GM18858 (cell line): ENCODE data around the gene PDGFRB.
"Not testable (repeated sequence)": the region's sequence is repeated elsewhere in the genome, so short reads cannot be mapped to it uniquely, and the experiment has no call there.

Experiments used
- ATAC-seq: cut with Tn5 transposase; IDR thresholded peaks from one replicate; pipeline ENCODE4 v1.9.1; 2021; ENCODE audit not compliant: unreplicated experiment

PDGFRB gene

GRCh38 chr5:150085950-150086715, 69.5 kb downstream of the PDGFRB start, which contains the start of gene CSF1R:
TSS of gene CSF1R (minus strand) at chr5:150086554. CDS start at chr5:150086427, 127 bp downstream.
- no peak for ATAC-seq

GRCh38 chr5:150085191-150085912, 70.3 kb downstream of the PDGFRB start:
- no peak for ATAC-seq

- ATAC-seq = not testable (repeated sequence)
Measured at GRCh38 chr5:150084754-150085153, 70.9 kb downstream of the PDGFRB start.

DNA sequence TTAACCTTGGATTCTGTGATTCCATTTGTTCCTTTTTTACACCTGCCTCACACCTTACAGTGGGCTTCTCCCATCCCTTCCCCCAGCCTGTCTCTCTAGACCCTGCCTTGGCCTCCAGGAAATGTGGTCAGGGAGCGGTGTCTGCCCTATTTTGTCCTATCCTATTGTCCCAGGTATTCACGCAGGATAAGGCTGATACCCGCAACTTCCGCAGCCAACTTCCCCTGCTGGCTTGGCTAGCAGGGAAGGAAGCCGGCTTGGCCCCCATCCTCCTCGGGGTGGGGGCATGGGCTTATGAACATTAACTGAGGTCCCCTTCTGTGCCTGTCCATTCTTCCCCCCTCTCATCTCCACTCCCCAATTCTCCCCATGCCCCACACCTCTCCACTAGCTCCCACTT, 72.8 kb downstream of the PDGFRB start:
- ATAC-seq = no peak

DNA sequence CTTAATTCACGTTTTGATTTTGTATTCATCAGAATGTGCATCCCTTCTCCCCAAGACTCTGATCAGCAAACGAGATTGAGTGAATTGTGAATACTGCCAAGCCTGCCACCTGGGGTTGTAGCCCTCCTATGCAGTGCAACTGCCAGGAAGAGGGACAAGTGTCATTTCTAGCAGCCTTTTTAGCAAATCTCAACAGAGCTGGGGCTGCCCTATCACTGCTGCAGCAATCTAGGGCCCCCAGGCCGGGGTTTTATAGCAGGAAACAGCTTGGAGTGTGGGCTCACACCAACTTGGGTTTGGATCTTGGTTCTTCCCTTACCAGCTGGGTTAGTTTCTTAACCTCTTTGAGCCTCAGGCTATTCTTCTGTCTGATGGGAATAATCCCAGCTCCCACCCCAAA, 73.3 kb downstream of the PDGFRB start:
- ATAC-seq = no peak

GRCh38 chr5:150081541-150082283, 73.9 kb downstream of the PDGFRB start:
- peak; percentile 84 for ATAC-seq

GRCh38 chr5:150080696-150081435, 74.8 kb downstream of the PDGFRB start:
- ATAC-seq = no peak

DNA sequence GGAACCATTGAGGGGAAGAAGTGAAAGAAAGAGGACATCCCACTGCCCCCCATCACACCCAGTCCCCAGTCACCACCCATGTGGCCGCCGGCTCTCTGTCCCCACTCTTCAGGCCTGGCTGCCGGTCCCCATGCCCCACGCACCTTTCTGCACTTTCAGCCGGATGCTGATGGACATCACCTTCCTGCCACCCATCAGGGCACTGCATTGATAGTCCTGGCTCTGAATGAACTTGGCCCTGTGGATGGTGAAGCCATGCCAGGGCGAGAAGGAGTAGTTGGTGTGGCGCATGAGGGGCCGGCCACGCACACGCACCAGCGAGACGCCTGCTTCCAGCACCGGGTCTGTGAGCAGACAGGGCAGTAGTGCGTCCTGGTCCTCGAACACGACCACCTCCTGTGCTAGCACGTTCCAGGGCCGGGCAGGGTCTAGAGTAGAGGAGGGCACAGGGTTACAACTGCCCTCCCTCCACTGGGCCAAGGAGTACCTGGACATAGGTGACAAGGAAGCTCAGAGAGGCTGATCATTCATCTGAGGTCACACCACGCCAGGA, 75.7 kb downstream of the PDGFRB start:
- no peak for ATAC-seq

DNA sequence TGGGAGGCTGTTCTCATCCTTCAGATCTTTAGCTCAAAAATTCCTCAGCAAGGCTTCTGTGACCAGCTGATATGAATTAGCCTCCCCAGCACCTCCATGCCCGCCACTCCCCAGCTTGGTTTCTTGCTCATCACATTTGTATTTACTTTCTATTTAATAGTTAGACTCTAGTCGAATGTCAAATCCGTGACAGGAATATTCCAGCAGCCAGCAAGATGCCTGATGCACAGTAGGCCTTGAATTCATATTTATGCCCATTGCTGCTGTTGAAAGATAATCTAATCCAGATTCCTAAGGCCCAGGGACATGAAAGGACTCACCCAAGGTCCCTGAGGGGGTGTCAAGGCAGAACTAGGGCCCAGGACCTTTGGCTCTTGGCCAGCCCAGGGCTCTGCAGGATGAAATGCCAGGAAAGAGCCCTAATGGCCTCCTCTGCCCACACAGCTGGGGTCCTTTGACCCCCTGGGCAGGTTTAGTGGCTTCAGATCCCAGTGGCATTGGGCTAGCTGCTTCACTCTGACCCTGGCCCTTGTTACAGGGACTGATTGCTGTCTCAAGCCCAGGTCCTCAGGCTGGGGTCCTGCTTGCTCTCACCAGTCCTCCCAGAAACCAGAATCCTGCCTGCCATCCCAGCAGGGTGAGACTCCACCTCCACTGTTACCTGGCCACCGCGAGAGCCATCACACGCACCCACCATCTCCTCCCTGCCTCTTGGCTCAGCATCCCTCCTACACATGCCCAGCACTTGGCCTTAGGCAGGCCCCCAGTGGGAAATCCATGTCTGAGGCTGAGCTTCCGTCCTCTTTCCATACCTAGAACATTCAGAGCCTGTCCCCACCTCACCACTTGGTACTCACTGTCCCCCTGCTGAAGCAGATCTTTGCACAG, 76.6 kb downstream of the PDGFRB start:
- no peak for ATAC-seq

DNA sequence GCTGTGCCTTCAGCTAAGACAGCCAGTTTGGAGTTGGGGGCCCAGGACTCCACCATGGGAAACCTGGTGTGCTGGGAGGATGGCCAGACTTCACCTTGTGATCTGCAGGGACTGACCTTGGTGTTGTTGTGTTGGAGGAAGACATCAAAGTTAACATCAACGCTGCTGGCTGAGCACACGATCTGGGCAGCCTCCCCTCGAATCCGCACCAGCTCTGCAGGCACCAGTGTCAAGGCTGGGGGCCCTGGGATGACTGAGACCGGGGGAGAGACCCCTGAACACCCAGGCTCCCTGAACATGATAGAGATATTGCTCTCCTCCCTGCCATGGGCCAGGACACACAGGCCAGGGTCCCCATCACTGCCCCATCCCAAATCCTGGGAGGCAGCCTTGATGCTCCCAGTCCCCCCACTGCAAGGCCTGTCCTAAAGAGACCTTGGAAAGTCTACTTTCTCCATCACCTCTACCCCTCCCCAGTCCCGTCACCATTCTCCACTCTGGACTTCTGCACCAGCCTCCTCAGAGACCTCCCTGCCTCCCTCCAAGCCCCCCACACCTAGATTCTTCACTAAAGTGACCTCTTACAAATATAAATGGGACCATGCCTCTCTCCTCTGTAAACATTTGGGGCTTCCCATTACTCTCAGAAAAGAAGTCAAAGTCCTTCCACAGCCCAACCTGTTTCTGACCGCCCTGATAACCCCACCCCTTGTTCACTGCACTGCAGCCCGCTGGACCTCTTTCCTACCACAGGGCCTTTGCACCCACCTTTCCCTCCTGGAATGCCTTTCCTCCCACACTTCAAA, 77.4 kb downstream of the PDGFRB start:
- ATAC-seq = no peak

- no peak for ATAC-seq
Measured at GRCh38 chr5:150077060-150077459, 78.6 kb downstream of the PDGFRB start.

GRCh38 chr5:150075806-150076205, 79.8 kb downstream of the PDGFRB start:
- no peak for ATAC-seq

DNA sequence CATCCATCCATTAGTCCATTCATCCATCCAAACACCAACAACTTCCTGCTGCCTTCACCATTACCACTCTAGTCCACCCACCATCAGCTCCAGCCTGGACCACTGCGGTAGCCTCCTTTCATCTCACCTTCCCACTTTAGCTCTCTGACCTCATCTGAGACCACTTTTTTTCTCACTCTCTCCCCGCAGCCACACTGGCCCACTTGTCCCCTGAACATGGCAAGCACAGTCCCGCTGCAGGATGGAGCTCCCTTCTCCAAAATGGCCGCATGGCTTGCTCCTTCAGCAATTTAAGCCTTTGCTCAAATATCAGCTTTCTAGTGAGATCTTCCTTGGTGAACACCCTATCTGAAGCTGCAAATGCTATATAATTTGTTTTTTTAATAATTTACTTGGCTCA, 80.4 kb downstream of the PDGFRB start:
- ATAC-seq = no peak

DNA sequence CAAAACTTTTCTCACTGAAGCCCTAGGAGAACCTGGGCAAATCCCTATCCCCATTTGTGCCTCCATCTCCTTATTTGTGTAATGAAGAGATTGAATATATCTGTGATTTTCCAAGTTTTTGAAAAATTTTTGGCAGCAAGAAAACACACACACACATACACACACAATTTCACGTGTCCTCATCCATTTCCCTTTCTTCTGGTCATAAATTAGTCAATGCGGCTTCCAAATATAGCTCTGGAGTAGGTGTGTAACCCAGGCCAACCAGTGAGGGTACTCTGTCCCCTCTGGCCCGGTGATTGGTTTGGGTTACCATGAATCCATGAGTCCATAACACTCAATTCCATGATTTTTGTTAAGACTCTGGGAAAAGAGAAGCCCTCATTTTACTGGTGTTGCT, 82.0 kb downstream of the PDGFRB start:
- ATAC-seq = no peak

- no peak for ATAC-seq
Measured at GRCh38 chr5:150073086-150073625, 82.5 kb downstream of the PDGFRB start.

DNA sequence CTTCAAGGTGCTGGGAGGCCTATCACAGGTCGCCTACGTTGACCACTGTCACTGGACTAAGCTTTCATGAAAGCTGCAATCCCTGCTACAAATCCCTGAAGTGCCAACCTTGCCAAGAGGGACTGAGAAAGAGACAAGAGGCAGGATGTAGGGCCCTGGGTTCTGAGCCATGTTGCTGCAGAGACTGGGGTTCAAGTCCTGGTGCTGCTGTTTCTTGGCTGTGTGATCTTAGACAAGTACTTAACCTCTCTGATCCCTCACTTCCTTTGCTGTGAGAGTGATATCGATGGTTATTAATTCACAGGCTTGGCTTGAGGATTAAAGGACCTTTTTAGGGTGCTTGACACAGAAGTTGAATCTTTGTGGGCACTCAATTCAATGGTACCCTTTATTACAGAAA, 84.8 kb downstream of the PDGFRB start:
- no peak for ATAC-seq

- no peak for ATAC-seq
Measured at GRCh38 chr5:150069672-150070627, 85.7 kb downstream of the PDGFRB start.
